K562 (cell line): ENCODE measurements around the gene MTERF2. TPM values are rescaled to one million over a fixed set of nuclear protein-coding genes. Genes with fewer than 3 reads are reported as not detected.

Experiments used
- CEBPG ChIP-seq, 3 experiments: fragments of 200-800 bp in 1 of 3; sonication (Bioruptor generic) in 1 of 3; sonication (generic) in 1 of 3; formaldehyde crosslinking in 1 of 3; IDR thresholded peaks in 2 of 3; conservative IDR thresholded peaks in 1 of 3; 2 replicates each; pipeline versions ENCODE4 v1.6.1 to v1.8.0; 2016 to 2022; ENCODE audit warnings: missing compliant biosample characterization in 2 of 3, missing genetic modification characterization in 2 of 3, mild to moderate bottlenecking in 1 of 3, missing genetic modification reagents in 1 of 3
- NEUROD1 ChIP-seq: fragments of 150-350 bp; IDR thresholded peaks from 2 replicates; pipeline ENCODE4 v1.6.1; 2014; ENCODE audit warnings: borderline replicate concordance, low read length, low read depth; ENCODE audit not compliant: partially characterized antibody
- SUPT5H ChIP-seq: fragments of 450-650 bp; IDR thresholded peaks from 2 replicates; pipeline ENCODE4 v1.6.1; 2016
- polyA plus RNA-seq, 8 experiments: library from polyadenylated mRNA; depleted of rRNA in 4 of 8; stranded (reverse) in 5 of 8; unstranded in 3 of 8; fragments of >200 nt; fragmentation: Nextera tagmentation in 2 of 8; fragmentation: Illumina TruSeq in 1 of 8; extraction: Ambion mirVana in 2 of 8; extraction: Trizol in 1 of 8; gene quantifications; 2 replicates each; pipeline versions ENCODE4 v1.2.1 to v1.2.3, GENCODE V29; 2011 to 2014; ENCODE audit warnings: inconsistent platforms in 1 of 8, missing spikeins in 1 of 8
- total RNA-seq, 7 experiments: library from RNA; depleted of rRNA in 6 of 7; stranded (reverse); fragments of >200 nt in 6 of 7; fragmentation: Illumina TruSeq in 2 of 7; extraction: Trizol in 2 of 7; gene quantifications; 2 replicates each; pipeline versions ENCODE4 v1.2.1 to v1.2.3, GENCODE V29; 2011 to 2021; ENCODE audit warnings: low replicate concordance in 1 of 7
- TF ChIP-seq, protein P1 (sequence below): fragments of 200-800 bp; sonication (Bioruptor generic); IDR thresholded peaks from 2 replicates; pipeline ENCODE4 v1.6.1; 2017; ENCODE audit warnings: missing genetic modification characterization, missing compliant biosample characterization
- TF ChIP-seq, protein P2 (sequence below), 3 experiments: IDR thresholded peaks in 2 of 3; conservative IDR thresholded peaks in 1 of 3; 2 replicates each; pipeline ENCODE4 v1.5.1; 2011 to 2012; ENCODE audit warnings: low read length in 3 of 3, mild to moderate bottlenecking in 3 of 3, control low read depth in 2 of 3, improper control_type of control experiment in 1 of 3, inconsistent platforms in 1 of 3, low read depth in 1 of 3, mixed read lengths in 1 of 3, moderate library complexity in 1 of 3; ENCODE audit not compliant: insufficient read depth in 2 of 3
- TF ChIP-seq, protein P3 (sequence below), 2 experiments: fragments of 450-650 bp; IDR thresholded peaks; 2 replicates each; pipeline ENCODE4 v1.6.1; 2016
- TF ChIP-seq, protein P4 (sequence below): fragments of 250-450 bp; sonication (Bioruptor Pico); IDR thresholded peaks from 2 replicates; pipeline ENCODE4 v1.5.0; 2021; ENCODE audit warnings: mild to moderate bottlenecking, moderate library complexity

MTERF2 gene
- total and polyA plus RNA-seq, 9 of the 15 experiments (the other 6 are each of a cell fraction or from before 2014, with no cell fraction given) = 10.0 to 63.2 (median 33.2) TPM

DNA sequence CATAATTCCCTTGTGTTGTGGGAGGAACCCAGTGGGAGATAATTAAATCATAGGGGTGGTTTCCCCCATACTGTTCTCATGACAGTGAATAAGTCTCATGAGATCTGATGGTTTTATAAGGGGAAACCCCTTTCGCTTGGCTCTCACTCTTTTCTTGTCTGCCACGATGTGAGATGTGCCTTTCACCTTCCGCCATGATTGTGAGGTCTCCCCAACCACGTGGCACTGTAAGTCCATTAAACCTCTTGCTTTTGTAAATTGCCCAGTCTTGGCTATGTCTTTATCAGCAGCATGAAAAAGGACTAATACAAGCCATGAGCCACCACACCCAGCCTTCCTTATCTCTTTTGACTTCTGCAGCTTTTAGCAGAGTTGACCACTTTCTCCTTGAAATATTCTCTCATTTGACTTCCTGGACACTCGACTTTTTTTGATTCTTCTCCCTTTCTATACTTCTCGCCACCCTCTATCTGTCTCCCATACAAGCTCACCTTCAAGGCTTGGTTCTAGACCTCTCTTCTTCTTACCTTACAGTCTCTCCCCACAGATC lies 2.3 kb downstream of the MTERF2 start (continued):
- TF ChIP-seq, protein P1, sequence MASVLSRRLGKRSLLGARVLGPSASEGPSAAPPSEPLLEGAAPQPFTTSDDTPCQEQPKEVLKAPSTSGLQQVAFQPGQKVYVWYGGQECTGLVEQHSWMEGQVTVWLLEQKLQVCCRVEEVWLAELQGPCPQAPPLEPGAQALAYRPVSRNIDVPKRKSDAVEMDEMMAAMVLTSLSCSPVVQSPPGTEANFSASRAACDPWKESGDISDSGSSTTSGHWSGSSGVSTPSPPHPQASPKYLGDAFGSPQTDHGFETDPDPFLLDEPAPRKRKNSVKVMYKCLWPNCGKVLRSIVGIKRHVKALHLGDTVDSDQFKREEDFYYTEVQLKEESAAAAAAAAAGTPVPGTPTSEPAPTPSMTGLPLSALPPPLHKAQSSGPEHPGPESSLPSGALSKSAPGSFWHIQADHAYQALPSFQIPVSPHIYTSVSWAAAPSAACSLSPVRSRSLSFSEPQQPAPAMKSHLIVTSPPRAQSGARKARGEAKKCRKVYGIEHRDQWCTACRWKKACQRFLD (CRISPR knock-in tag) = no peak
- TF ChIP-seq, protein P2, sequence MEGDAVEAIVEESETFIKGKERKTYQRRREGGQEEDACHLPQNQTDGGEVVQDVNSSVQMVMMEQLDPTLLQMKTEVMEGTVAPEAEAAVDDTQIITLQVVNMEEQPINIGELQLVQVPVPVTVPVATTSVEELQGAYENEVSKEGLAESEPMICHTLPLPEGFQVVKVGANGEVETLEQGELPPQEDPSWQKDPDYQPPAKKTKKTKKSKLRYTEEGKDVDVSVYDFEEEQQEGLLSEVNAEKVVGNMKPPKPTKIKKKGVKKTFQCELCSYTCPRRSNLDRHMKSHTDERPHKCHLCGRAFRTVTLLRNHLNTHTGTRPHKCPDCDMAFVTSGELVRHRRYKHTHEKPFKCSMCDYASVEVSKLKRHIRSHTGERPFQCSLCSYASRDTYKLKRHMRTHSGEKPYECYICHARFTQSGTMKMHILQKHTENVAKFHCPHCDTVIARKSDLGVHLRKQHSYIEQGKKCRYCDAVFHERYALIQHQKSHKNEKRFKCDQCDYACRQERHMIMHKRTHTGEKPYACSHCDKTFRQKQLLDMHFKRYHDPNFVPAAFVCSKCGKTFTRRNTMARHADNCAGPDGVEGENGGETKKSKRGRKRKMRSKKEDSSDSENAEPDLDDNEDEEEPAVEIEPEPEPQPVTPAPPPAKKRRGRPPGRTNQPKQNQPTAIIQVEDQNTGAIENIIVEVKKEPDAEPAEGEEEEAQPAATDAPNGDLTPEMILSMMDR (IDR thresholded peaks at IDR 0.05 in 2 of 3, conservative IDR thresholded peaks at IDR 0.05 in 1 of 3; ENCODE audit: insufficient read depth in 2 of 3, low read depth in 1 of 3, low read length in 3 of 3) = 0 out of 6 replicates have a peak, but pooled peaks of 1 of the 3 experiments have one; percentile 1
- TF ChIP-seq, protein P3, sequence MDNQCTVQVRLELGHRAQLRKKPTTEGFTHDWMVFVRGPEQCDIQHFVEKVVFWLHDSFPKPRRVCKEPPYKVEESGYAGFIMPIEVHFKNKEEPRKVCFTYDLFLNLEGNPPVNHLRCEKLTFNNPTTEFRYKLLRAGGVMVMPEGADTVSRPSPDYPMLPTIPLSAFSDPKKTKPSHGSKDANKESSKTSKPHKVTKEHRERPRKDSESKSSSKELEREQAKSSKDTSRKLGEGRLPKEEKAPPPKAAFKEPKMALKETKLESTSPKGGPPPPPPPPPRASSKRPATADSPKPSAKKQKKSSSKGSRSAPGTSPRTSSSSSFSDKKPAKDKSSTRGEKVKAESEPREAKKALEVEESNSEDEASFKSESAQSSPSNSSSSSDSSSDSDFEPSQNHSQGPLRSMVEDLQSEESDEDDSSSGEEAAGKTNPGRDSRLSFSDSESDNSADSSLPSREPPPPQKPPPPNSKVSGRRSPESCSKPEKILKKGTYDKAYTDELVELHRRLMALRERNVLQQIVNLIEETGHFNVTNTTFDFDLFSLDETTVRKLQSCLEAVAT (IDR thresholded peaks at IDR 0.05) = peak; percentile 13 to 74; a peak in 1 of 4 replicates
- TF ChIP-seq, protein P4, sequence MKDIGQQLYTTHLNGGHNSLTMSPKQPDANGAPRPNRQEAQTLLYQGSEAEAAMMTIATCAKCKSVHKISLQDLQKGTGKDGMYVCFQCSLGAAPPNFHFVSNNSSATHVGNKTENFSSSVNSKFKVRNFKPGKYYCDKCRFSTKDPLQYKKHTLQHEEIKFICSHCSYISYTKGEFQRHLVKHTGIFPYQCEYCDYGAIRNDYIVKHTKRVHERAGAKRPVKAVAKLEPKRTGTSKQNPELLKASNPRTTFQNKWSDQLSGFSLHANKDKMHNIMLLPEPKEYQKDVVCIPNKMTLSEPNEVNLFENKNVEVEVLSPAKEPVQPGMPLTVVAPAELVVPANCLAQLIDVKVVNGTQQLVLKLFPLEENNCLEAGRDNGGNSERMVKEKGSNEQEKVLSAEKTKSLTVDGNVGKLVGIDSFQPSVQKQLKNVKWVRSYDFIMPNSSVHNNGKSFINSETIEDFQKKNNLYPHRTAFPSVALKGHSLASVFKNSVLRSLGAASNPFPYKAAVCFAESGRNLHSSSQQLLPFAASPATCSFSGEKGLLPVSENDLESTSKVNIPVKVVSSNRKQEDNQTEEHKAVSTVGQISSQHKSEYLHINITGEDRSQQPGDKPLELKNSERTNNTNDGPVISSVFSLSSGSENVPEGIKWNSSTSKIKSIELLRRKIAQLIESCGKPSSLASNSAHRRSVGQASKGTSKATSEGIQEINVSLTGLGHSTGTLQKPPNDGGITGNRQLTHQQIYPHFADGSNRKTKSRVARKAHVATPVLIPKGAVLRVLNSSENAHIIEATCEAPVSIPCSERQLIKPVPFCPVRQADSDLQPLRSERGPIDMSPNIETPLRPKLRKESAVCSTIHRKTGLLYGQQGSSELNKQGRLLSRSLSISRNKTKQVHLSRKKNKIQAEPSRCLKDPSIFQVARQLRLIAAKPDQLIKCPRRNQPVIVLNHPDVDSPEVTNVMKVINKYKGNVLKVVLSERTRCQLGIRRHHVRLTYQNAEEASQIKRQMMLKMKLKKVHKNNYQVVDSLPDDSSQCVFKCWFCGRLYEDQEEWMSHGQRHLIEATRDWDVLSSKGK (CRISPR knock-in tag) = no peak
- TF ChIP-seq CEBPG (CRISPR knock-in tag; IDR thresholded peaks at IDR 0.05) (peak; percentile 20; the same call in 1 of the 2 replicates), CEBPG (tag; conservative IDR thresholded peaks at IDR 0.05 in 1 of 2, IDR thresholded peaks at IDR 0.05 in 1 of 2) (no peak), NEUROD1 (peak; percentile 22), SUPT5H (no peak)
